KOPT-K1 (cell line): Measurements from ENCODE around the gene ZAP70.

Experiments used
- H3K27ac ChIP-seq: fragments of 200-600 bp; sonication (generic); 2 replicates; pipeline ENCODE4 v1.5.1; 2016; ENCODE audit warnings: antibody characterized with exemption, mild to moderate bottlenecking, low read depth, low read length; ENCODE audit not compliant: poor library complexity, severe bottlenecking
- H3K36me3 ChIP-seq: fragments of 200-600 bp; sonication (generic); 2 replicates; pipeline ENCODE4 v1.5.1; 2017; ENCODE audit warnings: antibody characterized with exemption, mild to moderate bottlenecking, low read length, moderate library complexity; ENCODE audit not compliant: insufficient read depth
- H3K9me3 ChIP-seq: fragments of 200-600 bp; sonication (generic); 2 replicates; pipeline ENCODE4 v1.5.1; 2017; ENCODE audit warnings: antibody characterized with exemption, low read length, mild to moderate bottlenecking; ENCODE audit not compliant: insufficient read depth, poor library complexity, severe bottlenecking

The ZAP70 gene

DNA sequence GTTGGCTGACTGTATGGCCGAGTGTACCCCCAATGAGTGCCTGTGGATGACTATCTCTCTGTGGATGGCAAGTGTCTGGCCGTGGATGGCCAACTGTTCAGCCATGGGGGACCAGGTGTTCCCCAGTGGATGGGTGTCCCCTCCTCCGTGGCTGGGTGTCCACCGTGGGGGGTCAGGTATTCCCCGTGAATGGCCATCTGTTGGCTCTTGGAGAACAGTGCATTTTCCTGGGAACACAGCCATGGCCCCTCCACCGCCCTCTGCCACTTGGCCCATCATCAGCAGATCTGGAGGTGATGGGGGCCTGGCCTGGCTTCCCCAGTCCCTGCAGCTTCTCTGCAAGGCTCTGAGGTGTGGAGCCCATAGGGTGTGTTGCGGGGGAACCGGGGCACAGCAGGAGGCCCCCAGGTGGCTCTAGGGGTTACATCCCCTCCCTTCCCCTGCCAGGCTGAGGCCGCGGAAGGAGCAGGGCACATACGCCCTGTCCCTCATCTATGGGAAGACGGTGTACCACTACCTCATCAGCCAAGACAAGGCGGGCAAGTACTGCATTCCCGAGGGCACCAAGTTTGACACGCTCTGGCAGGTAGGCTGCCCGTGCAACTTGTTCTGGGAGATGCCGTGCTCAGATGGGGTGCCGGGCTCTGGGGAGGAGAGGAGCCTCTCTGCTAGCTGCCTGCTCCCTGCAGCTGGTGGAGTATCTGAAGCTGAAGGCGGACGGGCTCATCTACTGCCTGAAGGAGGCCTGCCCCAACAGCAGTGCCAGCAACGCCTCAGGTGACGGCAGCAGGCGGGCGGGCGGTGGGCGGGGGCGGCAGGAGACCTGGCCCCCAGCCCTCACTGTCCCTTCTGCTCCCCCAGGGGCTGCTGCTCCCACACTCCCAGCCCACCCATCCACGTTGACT, 19.3 kb downstream of the ZAP70 start:
- Histone ChIP-seq H3K9me3 (peaks cover 23% of the 10 kb centered on the region), H3K27ac (no peak overlapping the region), H3K36me3 (peaks cover 99% of the 10 kb centered on the region)

DNA sequence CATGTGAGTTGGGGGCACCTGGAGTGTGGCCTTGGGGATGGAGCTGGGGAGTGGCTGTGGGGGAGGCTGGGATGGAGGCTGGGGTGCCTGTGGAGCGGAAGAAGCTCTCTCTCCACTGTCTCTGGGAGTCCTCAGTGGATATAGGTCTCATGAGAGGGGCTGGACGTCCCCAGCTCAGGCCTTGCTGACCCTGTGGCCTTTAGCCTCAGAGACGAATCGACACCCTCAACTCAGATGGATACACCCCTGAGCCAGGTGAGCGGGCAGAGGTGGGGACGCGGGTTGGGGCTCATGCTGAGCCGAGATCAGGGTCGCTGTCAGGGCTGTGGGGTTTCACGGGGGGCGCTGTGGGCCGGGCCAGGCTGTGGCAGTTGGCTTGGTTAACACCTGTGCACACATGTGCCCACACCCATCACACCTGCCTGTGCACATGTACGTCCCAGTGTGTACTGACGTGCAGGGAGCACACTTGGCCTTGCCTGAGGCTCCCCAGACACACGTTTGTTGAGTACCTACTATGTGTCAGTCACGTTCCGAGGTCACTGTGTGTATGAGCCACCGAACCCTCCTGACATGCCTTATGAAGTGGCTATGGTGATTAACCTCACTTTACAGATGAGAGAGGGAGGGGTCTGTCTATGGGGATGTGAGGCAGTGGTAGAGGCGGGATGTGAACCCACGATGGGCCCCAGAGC, 20.1 kb downstream of the ZAP70 start:
- H3K9me3 ChIP-seq: peaks cover 18% of the 10 kb centered on the region
- no peak overlapping the region for H3K27ac ChIP-seq
- H3K36me3 ChIP-seq: peaks cover 99% of the 10 kb centered on the region

DNA sequence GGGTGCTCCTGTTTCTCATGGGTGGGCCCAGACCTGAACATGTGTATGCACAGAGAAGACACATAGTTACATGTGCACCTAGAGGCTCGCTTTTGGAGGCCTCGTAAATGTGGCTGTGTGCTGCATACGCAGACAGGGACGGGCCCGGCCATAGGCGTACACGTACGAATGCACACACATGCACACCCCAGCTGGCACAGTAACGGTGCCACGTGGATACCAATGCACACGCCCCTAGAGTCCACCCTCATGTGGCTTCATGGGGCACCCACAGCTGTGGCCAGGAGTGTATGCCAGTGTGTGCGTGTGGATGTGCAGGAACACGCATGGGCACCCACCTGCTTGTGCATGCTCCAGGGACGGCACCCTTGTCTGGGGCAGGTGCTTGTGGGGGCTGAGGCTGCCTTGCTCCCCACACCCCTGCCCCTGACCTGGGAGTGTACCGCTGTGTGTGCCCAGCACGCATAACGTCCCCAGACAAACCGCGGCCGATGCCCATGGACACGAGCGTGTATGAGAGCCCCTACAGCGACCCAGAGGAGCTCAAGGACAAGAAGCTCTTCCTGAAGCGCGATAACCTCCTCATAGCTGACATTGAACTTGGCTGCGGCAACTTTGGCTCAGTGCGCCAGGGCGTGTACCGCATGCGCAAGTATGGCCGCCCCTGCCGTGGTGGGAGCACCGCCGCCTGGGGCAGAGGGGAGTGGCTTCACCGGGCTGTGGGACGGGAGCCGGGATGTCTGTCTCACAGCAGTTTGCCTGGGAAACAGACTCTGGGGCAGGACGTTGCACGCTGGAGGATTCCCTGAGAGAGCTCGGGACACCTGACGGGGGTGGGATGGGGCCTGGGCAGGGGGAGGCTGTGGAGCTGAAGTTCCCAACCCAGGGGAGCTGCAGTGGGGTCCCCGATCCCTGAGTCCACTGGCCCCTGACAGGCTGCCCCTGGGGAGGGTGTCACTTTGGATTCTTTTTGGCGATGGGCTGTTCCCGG, 21.0 kb downstream of the ZAP70 start:
- Histone ChIP-seq H3K27ac (no peak overlapping the region), H3K9me3 (peaks cover 10% of the 10 kb centered on the region), H3K36me3 (peaks cover 99% of the 10 kb centered on the region)

DNA sequence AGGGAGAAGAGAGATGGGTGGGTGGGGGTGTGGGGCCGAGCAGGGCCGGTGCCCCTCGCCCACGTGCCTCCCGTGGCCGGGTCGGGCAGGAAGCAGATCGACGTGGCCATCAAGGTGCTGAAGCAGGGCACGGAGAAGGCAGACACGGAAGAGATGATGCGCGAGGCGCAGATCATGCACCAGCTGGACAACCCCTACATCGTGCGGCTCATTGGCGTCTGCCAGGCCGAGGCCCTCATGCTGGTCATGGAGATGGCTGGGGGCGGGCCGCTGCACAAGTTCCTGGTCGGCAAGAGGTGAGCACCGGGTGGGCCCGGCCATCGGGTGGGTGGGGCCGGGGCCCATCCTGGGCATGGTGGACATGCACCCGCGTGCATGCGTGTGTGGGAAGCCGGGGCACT, 21.8 kb downstream of the ZAP70 start:
- H3K9me3 ChIP-seq: peaks cover 2% of the 10 kb centered on the region
- H3K36me3 ChIP-seq: peaks cover 99% of the 10 kb centered on the region
- H3K27ac ChIP-seq: no peak overlapping the region

DNA sequence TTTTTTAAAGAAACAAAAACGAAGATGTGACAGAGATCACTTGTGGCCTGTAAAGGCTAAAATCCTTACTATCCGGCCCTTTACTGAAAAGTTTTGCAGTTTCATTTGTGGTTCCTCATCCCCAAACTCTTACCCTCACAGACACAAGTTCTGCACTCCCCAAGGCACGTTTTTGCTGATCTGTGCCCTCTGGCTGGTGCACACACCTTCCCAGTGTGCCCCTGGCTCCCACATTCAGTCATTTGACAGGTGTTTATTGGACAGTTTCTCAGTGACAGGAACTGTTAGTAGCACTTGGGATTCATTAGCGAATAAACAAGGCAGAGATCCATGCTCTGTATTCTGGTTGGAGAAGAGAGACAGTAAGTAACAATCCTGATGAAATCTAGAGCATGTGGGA, 22.8 kb downstream of the ZAP70 start:
- Histone ChIP-seq H3K36me3 (peaks cover 99% of the 10 kb centered on the region), H3K27ac (no peak overlapping the region), H3K9me3 (no peaks in the 10 kb centered on the region)

DNA sequence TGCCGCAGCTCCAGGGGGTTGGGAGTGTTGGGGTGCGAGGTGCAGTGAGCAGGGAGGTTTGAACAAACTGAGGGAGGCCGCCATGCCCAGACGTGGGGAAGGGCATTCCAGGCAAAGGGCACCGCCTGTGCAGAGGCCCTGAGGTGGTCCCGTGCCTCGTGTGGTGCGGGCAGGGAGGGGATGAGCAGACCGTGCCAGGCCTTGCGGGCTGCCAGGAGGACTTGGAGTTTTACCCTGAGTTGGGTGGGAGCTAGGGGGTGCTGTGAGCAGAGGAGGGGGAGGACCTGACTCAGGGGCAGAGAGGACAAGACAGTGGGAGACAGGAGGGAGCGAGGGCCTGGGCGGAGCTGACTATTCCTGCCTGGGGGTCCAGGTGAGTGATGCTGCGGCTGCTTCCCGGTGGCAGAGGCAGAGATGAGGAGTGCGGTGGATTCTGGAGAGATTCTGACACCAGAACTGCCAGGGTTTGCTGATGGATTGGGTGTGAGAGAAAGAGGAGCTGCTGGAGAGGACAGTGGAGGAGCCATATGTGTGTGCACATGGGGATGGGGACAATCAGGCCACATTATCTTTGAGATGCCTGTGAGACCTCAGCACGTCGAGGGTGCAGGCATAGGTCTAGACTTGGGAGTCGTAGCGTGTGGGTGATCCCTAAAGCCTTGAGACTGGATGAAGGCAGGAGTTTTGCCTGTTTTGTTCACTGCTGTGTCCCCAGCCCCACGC, 23.4 kb downstream of the ZAP70 start:
- no peaks in the 10 kb centered on the region for H3K9me3 ChIP-seq
- no peak overlapping the region for H3K27ac ChIP-seq
- H3K36me3 ChIP-seq: peaks cover 99% of the 10 kb centered on the region

DNA sequence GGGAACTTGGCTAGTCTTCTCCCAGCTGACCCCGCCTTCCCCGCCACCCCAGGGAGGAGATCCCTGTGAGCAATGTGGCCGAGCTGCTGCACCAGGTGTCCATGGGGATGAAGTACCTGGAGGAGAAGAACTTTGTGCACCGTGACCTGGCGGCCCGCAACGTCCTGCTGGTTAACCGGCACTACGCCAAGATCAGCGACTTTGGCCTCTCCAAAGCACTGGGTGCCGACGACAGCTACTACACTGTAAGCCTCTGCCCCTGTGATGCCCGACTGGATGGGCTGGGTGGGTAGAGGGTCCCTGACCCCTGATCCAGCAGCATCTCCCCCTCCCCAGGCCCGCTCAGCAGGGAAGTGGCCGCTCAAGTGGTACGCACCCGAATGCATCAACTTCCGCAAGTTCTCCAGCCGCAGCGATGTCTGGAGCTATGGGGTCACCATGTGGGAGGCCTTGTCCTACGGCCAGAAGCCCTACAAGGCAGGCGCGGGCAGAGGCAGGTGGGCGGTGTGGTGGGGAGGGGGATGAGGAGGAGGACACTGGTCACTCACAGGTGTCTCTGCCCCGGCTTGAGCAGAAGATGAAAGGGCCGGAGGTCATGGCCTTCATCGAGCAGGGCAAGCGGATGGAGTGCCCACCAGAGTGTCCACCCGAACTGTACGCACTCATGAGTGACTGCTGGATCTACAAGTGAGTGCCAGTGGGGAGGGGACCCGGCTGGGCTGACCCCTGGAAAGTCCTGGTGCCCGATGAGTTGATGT, 24.2 kb downstream of the ZAP70 start:
- H3K36me3 ChIP-seq: peaks cover 97% of the 10 kb centered on the region
- no peak overlapping the region for H3K27ac ChIP-seq
- no peaks in the 10 kb centered on the region for H3K9me3 ChIP-seq

DNA sequence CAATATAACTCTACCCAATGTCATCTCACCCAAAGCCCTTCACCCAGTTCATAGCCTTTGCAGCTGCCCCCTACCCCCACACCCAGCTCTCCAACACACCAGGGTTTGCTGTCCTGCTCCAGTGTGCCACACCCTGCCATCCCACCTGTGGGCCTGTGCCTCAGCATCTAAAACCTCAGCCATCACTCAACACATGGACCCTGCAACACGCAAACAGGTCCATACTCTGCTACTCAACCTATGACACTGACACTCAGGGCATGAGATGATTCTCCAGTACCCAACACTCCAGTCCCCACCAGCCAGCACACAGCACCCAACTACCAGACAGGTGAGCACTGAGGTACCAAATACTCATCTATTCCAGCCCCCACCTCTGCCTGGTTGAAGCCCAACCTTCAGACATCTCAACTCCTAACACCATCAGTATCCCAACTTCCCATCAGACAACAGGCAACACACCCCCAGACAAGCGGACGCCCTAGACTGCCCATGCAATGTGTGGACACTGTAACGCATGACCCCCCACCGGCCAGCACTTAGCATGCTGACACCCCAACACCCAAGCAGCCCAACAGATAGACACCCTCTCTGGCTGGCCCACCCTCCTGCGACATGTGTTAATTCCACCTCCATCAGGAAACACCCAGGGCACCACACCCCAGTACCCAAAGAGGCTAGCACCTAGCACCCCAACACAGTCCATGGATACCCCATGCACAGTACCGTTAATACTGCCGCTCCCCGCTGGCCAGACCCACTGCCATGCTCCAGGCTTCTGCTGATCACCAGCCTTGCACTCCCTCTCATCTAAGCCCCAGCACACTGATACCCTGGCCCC, 25.0 kb downstream of the ZAP70 start:
- peaks cover 89% of the 10 kb centered on the region for H3K36me3 ChIP-seq

DNA sequence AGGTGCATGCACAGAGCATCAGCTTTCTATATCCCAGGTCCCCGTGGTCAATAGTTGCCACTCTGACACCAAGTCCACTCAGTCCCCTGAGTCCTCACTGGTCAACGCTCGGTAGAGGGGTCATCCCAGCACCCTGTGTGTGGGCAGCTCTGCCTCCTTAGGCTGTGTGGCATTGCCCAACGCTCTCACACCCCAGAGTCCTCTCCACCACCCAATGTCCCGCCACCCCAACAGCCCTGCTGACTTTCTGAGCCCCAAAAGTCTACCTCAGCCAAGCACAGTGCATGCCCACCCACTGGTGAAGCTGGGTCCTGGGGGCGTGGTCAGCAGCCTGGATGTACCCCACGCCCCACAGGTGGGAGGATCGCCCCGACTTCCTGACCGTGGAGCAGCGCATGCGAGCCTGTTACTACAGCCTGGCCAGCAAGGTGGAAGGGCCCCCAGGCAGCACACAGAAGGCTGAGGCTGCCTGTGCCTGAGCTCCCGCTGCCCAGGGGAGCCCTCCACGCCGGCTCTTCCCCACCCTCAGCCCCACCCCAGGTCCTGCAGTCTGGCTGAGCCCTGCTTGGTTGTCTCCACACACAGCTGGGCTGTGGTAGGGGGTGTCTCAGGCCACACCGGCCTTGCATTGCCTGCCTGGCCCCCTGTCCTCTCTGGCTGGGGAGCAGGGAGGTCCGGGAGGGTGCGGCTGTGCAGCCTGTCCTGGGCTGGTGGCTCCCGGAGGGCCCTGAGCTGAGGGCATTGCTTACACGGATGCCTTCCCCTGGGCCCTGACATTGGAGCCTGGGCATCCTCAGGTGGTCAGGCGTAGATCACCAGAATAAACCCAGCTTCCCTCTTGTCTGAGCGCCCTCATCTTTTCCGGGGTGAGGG, 25.9 kb downstream of the ZAP70 start:
- H3K9me3 ChIP-seq: no peaks in the 10 kb centered on the region
- H3K27ac ChIP-seq: no peak overlapping the region
- H3K36me3 ChIP-seq: peaks cover 88% of the 10 kb centered on the region

More for the DNA sequence above, 25.0 kb downstream of the ZAP70 start:
- H3K9me3 ChIP-seq: no peaks in the 10 kb centered on the region
- H3K27ac ChIP-seq: no peak overlapping the region

DNA sequence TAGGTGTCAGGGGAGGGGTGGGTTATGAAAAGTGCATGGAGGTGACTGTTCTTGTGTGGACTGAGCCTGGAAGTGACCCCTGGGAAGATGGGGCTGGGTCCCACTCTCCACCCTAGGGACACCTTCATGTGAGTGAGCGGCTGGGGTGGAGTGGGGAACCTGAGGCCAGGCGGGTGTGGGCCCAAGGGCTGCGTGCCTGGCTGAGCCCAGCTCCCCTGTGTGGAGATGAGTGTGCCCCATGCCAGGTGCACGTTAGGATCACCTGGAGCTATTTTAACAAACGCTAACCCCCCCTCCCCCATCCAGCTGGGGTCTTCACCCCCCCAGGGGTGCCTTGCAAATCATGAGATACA, 26.5 kb downstream of the ZAP70 start:
- H3K9me3 ChIP-seq: no peaks in the 10 kb centered on the region
- no peak overlapping the region for H3K27ac ChIP-seq
- H3K36me3 ChIP-seq: peaks cover 86% of the 10 kb centered on the region

DNA sequence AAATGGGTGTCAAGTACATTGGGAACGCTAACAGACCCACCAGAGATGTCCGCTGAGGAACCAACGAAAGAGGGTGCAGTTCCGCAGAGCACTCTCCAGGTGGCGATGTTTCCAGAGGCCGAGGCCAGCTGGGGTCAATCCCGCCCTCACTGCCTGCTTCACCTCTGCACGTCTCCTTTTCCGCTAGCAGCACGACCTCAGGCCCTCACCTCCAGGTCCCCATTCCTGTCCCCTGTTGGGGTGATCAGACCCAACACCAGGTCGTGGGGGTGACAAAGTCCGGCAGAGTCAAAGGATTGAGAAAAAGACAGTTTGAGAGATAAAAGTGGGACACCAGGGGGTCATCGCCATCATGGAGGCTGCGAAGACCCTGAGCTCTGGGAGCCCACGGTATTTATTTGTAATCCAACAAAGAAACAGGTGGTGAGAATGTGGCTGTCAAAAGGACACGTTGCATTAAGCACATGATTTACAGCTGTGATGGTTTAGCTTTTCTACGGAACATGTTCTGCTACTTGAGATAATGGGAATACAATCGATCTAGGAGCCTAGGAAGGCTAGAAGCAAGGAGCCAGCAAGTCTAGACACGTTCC, 27.3 kb downstream of the ZAP70 start:
- H3K27ac ChIP-seq: no peak overlapping the region
- H3K9me3 ChIP-seq: no peaks in the 10 kb centered on the region
- H3K36me3 ChIP-seq: peaks cover 78% of the 10 kb centered on the region

DNA sequence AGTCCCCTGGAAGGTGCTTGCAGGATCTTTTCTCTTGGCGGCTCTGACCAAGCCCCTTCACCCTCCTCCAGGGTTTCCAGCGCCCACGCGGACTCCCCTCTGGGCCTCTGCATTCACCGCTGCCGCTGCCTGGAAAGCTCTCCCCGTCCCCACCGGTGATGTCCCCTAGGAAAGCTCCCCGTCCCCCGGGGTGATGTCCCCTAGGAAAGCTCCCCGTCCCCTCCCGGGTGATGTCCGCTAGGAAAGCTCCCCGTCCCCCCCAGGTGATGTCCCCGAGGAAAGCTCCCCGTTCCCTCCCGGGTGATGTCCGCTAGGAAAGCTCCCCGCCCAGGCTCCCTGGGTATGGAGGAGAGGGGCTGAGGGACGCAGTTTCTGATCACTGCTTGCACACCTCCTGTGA, 27.9 kb downstream of the ZAP70 start:
- H3K36me3 ChIP-seq: peaks cover 73% of the 10 kb centered on the region
- no peaks in the 10 kb centered on the region for H3K9me3 ChIP-seq
- H3K27ac ChIP-seq: no peak overlapping the region
